ENCODE results near the gene PTDSS2.
A peak's percentile ranks its signal among the peaks of the same experiment; 100 is the strongest.

PTDSS2 gene

GRCh38 chr11:416051-416756, 33.9 kb upstream of the PTDSS2 start:
- H3K4me3 ChIP-seq (ENCODE audit: low read depth, low read length), result peak overlapping the region; percentile 29
- no peak for TF ChIP-seq CTCF (IDR thresholded peaks at IDR 0.05; ENCODE audit: low read depth, low read length)
- no peak for DNase-seq (ENCODE audit: low read depth, low spot score)
- in situ Hi-C loops (cut with HindIII; ENCODE audit: low sequenced_read_pairs), result no loop called here

- no peak for DNase-seq (ENCODE audit: low read depth, low spot score)
- H3K4me3 ChIP-seq (ENCODE audit: low read depth, low read length), result peak overlapping the region; percentile 29
- TF ChIP-seq CTCF (IDR thresholded peaks at IDR 0.05; ENCODE audit: low read depth, low read length), result no peak
- in situ Hi-C loops (cut with HindIII; ENCODE audit: low sequenced_read_pairs), result no loop called here
These were observed 33.1 kb upstream of the PTDSS2 start for GRCh38 chr11:416757-417621.

GRCh38 chr11:417652-418342, 32.3 kb upstream of the PTDSS2 start:
- H3K4me3 ChIP-seq (ENCODE audit: low read depth, low read length), result no peak overlapping the region
- DNase-seq (ENCODE audit: low read depth, low spot score), result no peak
- TF ChIP-seq CTCF (IDR thresholded peaks at IDR 0.05; ENCODE audit: low read depth, low read length), result no peak
- in situ Hi-C loops (cut with HindIII; ENCODE audit: low sequenced_read_pairs), result no loop called here

- TF ChIP-seq CTCF (IDR thresholded peaks at IDR 0.05; ENCODE audit: low read depth, low read length), result no peak
- H3K4me3 ChIP-seq (ENCODE audit: low read depth, low read length), result no peak overlapping the region
- in situ Hi-C loops (cut with HindIII; ENCODE audit: low sequenced_read_pairs), result no loop called here
- DNase-seq (ENCODE audit: low read depth, low spot score), result no peak
These were observed 31.5 kb upstream of the PTDSS2 start for GRCh38 chr11:418343-419247.

- in situ Hi-C loops (cut with HindIII; ENCODE audit: low sequenced_read_pairs), result no loop called here
- DNase-seq (ENCODE audit: low read depth, low spot score), result no peak
- TF ChIP-seq CTCF (IDR thresholded peaks at IDR 0.05; ENCODE audit: low read depth, low read length), result no peak
- H3K4me3 ChIP-seq (ENCODE audit: low read depth, low read length), result no peak overlapping the region
These were observed 30.7 kb upstream of the PTDSS2 start for GRCh38 chr11:419248-420005.
